MG63 (cell line): Measurements from ENCODE around the gene GPC6. TPM values are rescaled to one million over a fixed set of nuclear protein-coding genes. Genes with fewer than 3 reads are reported as not detected.

Experiments
- DNase-seq: peaks from one replicate; pipeline ENCODE4 v3.0.0-alpha.2; 2020
- H3K27me3 ChIP-seq: fragments of 250-450 bp; sonication (Bioruptor Pico); 2 replicates; pipeline ENCODE4 v1.5.1; 2020; ENCODE audit warnings: mild to moderate bottlenecking, moderate library complexity
- H3K36me3 ChIP-seq: fragments of 250-450 bp; sonication (Bioruptor Pico); 2 replicates; pipeline ENCODE4 v1.5.1; 2020; ENCODE audit warnings: mild to moderate bottlenecking, moderate library complexity
- H3K4me3 ChIP-seq: fragments of 250-450 bp; sonication (Bioruptor Pico); 2 replicates; pipeline ENCODE4 v1.5.1; 2020; ENCODE audit warnings: mild to moderate bottlenecking, moderate library complexity
- H3K9me3 ChIP-seq: fragments of 250-450 bp; sonication (Bioruptor Pico); 2 replicates; pipeline ENCODE4 v1.5.1; 2020; ENCODE audit warnings: mild to moderate bottlenecking, moderate library complexity
- total RNA-seq: library from RNA; depleted of rRNA; stranded (reverse); fragments of >200 nt; shearing (Covaris generic); gene quantifications from 2 replicates; pipeline ENCODE4 v1.2.3, GENCODE V29; 2014; ENCODE audit warnings: low replicate concordance

GPC6 gene
- total RNA-seq, 1 experiment from 2014 or later, result 4.1 TPM

DNA sequence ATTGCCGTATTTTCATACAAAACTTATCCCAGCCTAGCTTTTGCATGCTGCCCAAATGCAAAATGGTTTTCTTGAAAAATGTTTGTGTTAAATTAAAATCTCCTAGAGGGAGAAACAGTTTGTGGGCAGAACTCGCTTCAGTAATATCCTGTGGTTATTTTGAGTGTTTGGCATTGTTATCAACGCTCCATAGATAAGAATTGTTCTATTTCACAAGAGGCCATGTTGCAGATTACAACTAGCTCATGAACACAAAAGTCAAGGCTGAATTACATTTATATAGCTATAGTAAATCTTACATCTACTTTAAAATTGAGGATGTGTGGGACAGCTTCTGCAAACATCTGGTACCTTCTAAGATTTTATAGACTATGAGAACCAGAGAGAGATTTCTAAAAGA lies 805.0 kb downstream of the GPC6 start:
- Histone ChIP-seq H3K4me3 (no peak overlapping the region), H3K36me3 (no peaks in the 10 kb centered on the region), H3K9me3 (no peaks in the 10 kb centered on the region; the same call in 1 of the 2 replicates), H3K27me3 (no peaks in the 10 kb centered on the region)
- no peak for DNase-seq

DNA sequence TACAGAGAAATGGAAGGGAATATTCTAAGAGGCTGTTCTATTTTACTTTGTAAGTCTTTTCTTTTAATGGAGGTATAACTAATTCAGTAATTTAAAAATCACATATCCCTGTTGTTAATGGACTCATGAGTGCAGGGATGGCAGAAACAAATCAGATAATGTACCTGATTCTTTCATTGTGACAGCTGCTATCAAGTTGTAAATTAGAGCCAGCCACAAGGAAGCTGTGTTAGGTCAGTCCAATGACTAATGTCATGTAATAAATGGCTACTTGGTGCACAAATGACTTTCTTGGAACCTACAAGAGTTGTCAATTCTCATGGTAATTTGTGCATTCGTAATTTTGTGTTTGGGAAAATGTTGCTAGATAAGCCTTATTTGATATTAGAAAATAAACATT lies 806.5 kb downstream of the GPC6 start:
- Histone ChIP-seq H3K36me3 (no peaks in the 10 kb centered on the region), H3K27me3 (no peaks in the 10 kb centered on the region), H3K9me3 (no peaks in the 10 kb centered on the region; the same call in 1 of the 2 replicates), H3K4me3 (no peak overlapping the region)
- DNase-seq, result no peak

DNA sequence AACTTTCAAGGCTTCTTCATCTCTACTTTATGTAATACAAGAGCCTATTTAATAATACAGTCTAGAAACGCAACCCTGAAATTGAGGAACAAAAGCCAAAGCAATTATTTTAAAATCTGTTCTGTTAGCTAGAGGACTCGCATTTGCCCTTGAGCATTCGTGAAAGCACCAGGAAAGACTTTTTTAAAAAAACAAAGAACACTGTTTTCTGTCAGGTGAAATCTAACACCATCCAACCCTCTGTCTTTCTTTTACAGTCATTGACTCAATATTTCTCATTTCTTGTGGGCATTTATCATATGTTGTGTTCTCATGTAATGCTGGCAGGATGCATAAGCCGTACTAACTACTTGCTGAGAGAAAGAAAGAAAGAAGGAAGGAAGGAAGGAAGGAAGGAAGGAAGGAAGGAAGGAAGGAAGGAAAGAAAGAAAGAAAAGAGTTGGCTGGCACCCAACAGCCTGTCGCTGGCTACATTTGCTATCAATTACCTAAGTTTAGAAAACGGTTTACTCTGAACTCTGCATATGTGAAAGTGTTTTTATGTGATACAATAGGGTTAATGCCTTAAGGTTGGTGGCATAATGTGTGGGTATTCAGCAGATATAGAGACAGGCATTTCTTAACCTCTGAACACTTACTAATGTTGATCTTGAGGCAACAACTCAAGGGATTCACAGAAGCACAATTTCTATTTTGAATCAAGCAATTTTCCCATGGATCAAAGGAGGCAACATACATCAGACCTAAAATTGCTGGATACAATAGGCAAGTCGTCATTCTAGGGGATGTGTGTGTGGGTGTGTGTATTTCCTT lies 807.4 kb downstream of the GPC6 start:
- Histone ChIP-seq H3K27me3 (no peaks in the 10 kb centered on the region), H3K36me3 (no peaks in the 10 kb centered on the region), H3K9me3 (no peaks in the 10 kb centered on the region; the same call in 1 of the 2 replicates), H3K4me3 (no peak overlapping the region)
- DNase-seq, result no peak

DNA sequence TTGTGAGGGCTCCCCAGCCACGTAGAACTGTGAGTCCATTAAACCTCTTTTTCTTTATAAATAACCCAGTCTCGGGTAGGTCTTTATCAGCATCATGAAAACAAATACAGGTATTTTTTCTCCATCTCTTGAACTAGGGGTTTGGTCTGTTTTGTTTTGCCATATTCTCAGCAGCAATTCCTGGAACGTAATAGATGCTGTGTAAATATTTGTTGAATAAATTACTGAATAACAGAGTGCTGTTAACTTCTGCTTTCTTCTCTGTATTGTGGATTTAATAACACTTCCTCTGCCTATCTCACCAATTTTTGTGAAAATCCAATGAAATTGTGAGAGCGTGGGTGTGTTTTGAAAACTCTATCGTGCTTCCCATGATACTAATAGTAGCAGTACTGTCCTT lies 823.4 kb downstream of the GPC6 start:
- H3K27me3 ChIP-seq, result no peaks in the 10 kb centered on the region
- H3K9me3 ChIP-seq, result no peaks in the 10 kb centered on the region
- H3K36me3 ChIP-seq, result no peaks in the 10 kb centered on the region
- DNase-seq, result no peak
- no peak overlapping the region for H3K4me3 ChIP-seq

DNA sequence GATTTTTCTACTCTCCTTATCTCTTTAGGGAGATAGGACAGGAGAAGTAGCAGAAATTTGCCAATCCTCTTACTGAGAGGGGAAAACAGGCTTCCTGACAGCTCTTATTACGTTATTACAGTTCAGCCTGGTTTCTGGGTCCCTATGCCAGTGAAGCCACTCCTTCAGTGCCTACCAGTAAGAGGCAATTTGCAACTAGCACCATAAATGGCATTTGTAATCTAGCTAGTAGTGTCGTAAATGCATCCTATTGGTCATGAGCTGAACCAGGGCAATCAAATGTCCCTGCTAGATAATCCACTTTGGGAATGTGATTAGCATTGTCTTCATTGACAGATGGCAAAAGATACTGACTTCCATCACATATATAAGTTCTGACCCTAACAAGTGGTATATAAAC lies 824.1 kb downstream of the GPC6 start:
- DNase-seq, result no peak
- no peaks in the 10 kb centered on the region for H3K9me3 ChIP-seq
- H3K27me3 ChIP-seq, result no peaks in the 10 kb centered on the region
- H3K36me3 ChIP-seq, result no peaks in the 10 kb centered on the region
- H3K4me3 ChIP-seq, result no peak overlapping the region

GRCh38 chr13:94053986-94054593 lies 827.5 kb downstream of the GPC6 start:
- no peaks in the 10 kb centered on the region for H3K36me3 ChIP-seq

DNA sequence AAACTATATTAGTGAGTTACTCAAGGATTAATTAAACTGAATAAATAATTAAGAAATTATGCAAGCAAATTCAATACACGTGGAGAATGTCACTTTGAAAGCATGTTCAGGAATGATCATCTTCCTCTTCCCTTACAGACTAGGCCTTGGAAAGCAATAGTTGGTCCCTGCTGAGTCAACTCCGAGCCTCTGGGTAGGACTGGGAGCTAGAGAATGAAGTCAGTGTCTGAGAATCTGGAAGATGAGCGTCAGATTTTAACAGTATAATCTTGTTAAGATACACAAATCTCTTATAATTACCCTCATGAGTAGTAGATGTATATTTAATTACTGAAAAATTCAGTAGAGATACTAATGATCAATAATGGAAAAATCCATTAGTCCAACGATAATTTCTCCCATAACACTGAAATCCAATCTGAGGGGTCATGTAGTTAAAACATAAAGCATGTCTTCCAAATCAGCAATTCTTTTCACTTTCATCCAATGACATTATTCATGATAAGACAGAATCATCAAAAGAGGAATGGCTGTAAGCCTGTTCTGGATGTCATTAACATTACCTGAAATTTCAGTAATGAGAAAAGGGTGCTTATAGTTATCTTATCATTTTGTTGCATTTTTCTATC lies 829.9 kb downstream of the GPC6 start:
- no peaks in the 10 kb centered on the region for H3K9me3 ChIP-seq
- no peak overlapping the region for H3K4me3 ChIP-seq
- no peaks in the 10 kb centered on the region for H3K36me3 ChIP-seq
- no peak for DNase-seq
- H3K27me3 ChIP-seq, result no peaks in the 10 kb centered on the region

More at GRCh38 chr13:94053986-94054593, 827.5 kb downstream of the GPC6 start:
- no peaks in the 10 kb centered on the region for H3K9me3 ChIP-seq
- H3K27me3 ChIP-seq, result no peaks in the 10 kb centered on the region
- no peak overlapping the region for H3K4me3 ChIP-seq
- DNase-seq, result no peak

- no peak for DNase-seq
- Histone ChIP-seq H3K27me3 (no peaks in the 10 kb centered on the region), H3K36me3 (no peaks in the 10 kb centered on the region), H3K9me3 (no peaks in the 10 kb centered on the region), H3K4me3 (no peak overlapping the region)
Measured at GRCh38 chr13:94057618-94058186, 831.1 kb downstream of the GPC6 start.

GRCh38 chr13:94058821-94059360 lies 832.3 kb downstream of the GPC6 start:
- H3K9me3 ChIP-seq, result no peaks in the 10 kb centered on the region
- no peak overlapping the region for H3K4me3 ChIP-seq
- DNase-seq, result no peak

DNA sequence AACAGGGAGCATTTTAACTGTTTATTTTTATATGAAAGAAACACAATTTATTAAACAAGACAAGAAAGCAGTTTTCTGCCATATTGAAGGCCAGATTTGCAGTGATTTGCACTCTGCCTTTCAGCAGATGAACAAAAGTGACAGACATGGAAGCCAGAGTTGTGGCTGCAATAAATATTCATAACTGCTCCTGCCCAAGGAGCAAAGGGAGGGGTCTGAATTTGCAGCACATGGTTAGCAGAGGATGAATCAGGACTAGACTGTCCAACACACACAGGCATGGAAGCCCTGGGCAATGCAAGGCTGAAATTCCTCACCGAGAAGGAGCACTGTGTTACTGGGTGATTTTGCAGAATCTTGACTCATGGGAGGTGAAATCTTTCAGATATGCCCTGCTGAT lies 834.7 kb downstream of the GPC6 start:
- Histone ChIP-seq H3K27me3 (no peaks in the 10 kb centered on the region), H3K4me3 (no peak overlapping the region), H3K9me3 (no peaks in the 10 kb centered on the region), H3K36me3 (no peaks in the 10 kb centered on the region)
- DNase-seq, result peak; percentile 56

More at GRCh38 chr13:94058821-94059360, 832.3 kb downstream of the GPC6 start:
- no peaks in the 10 kb centered on the region for H3K36me3 ChIP-seq
- no peaks in the 10 kb centered on the region for H3K27me3 ChIP-seq

GRCh38 chr13:94063096-94063495 lies 836.5 kb downstream of the GPC6 start:
- H3K9me3 ChIP-seq, result no peaks in the 10 kb centered on the region
- H3K27me3 ChIP-seq, result no peaks in the 10 kb centered on the region
- peak; percentile 34 for DNase-seq
- no peak overlapping the region for H3K4me3 ChIP-seq
- H3K36me3 ChIP-seq, result no peaks in the 10 kb centered on the region

DNA sequence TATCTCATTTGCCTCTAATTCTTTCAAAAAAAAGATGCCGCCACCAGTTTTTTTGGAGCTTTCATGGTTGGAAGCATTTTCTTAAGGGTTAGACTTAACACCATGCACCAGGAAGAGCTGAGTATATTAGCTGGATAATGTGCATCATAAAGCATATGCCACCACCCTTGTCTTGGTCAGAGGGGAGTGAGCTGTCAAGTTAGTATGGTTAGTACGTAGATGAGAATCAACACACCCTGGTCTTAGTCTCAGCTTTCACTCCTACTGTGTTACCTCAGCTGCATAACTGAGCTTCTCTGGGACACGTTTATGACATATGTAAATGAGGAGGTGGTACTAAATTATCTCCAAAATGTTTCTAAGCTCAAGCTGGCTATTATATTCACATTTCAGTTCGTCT lies 837.2 kb downstream of the GPC6 start:
- H3K9me3 ChIP-seq, result no peaks in the 10 kb centered on the region
- no peak for DNase-seq
- H3K27me3 ChIP-seq, result no peaks in the 10 kb centered on the region
- H3K4me3 ChIP-seq, result no peak overlapping the region
- H3K36me3 ChIP-seq, result no peaks in the 10 kb centered on the region

DNA sequence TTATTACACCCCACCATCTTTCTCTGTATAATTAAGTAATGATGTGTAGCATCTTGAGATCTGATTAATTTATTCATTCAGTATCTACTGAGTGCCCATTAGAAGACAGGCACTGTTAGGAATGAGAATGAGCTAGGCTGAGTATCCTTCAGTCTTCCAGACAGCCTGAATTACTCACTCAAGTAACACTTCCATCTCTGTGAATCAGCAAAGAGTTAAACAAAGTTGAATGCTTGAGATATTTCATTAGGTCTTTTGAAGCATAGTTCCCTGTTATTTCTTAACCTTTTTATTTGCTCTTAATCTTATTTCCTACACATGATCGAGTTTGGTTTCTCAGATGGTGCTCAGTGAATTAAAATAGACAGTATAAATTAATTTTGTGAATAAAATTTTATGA lies 839.1 kb downstream of the GPC6 start:
- no peak for DNase-seq
- Histone ChIP-seq H3K9me3 (no peaks in the 10 kb centered on the region), H3K36me3 (no peaks in the 10 kb centered on the region), H3K4me3 (no peak overlapping the region), H3K27me3 (no peaks in the 10 kb centered on the region)

GRCh38 chr13:94073007-94073744 lies 846.6 kb downstream of the GPC6 start:
- peak; percentile 39 for DNase-seq
- H3K9me3 ChIP-seq, result no peaks in the 10 kb centered on the region
- no peak overlapping the region for H3K4me3 ChIP-seq
- H3K36me3 ChIP-seq, result no peaks in the 10 kb centered on the region
- no peaks in the 10 kb centered on the region for H3K27me3 ChIP-seq

DNA sequence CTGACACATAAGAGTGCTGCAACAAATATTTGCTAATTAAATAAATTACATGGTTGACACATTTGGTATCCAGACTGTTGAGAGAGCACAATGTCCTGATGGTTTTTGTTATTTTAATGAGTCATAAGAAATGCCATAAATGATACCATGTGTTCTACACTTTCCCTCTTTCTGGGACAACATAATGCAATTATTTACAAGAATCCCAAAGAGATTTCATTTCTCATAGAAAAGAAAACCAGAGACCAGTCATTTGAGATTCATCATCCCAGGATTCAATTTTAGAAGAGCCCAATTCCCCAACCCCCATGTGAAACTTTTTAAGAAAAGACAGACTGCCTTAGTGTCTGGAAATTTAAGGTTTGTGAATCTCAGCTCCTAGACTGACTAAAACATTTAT lies 853.3 kb downstream of the GPC6 start:
- H3K36me3 ChIP-seq, result no peaks in the 10 kb centered on the region
- H3K4me3 ChIP-seq, result no peak overlapping the region
- DNase-seq, result no peak
- H3K27me3 ChIP-seq, result no peaks in the 10 kb centered on the region
- H3K9me3 ChIP-seq, result no peaks in the 10 kb centered on the region

DNA sequence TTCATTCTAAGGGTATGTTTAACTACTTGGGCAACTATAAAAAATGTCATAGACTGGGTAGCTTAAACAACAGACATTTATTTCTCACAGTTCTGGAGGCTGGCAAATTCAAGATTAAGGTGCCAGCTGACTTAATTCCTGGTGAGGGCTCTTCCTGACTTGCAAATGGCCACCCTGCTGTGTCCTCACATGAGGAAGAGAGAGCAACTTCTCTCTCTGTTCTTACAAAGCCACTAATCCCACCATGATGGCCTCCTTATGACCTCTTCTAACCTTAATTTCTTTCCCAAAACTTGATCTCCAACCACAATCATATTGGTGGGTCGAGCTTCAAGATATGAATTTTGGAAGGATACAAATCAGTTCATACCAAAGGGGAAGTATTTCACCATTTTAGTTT lies 853.9 kb downstream of the GPC6 start:
- no peaks in the 10 kb centered on the region for H3K27me3 ChIP-seq
- no peak overlapping the region for H3K4me3 ChIP-seq
- no peaks in the 10 kb centered on the region for H3K9me3 ChIP-seq
- H3K36me3 ChIP-seq, result no peaks in the 10 kb centered on the region
- no peak for DNase-seq
